HG02852 (cell line): ENCODE results near the gene KRT20.
"Not testable (repeated sequence)": the region's sequence is repeated elsewhere in the genome, so short reads cannot be mapped to it uniquely, and the experiment has no call there.

Experiments used
- ATAC-seq: cut with Tn5 transposase; IDR thresholded peaks from one replicate; pipeline ENCODE4 v1.9.1; 2021; ENCODE audit warnings: mild to moderate bottlenecking, moderate library complexity; ENCODE audit not compliant: unreplicated experiment

The KRT20 gene

DNA sequence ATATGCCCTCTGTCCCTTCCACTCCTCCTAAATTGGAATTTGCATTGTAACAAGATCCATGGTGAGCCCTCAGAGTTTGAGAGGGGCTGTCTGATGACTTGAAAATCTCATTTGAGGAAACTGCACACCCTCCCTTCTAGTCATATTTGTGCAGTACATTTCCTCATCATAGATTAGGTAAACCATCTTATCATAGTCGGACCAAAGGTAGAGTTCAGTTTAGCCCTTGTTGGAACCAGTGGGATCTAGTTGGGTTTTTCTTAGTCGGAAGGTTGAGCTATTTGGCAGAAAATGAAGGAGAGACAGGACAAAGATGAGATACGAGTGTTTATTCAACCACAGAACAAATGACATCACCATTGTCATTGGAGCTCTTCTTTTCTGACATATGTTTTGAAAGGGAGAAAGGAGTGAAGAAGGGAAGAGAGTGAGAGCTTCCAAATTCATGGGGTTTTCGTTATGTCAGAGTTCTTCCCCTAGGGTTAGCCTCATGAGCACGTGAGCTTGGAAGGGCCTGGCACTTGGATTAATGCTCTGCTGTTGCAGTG is 15.8 kb upstream of the KRT20 start:
- ATAC-seq = no peak

DNA sequence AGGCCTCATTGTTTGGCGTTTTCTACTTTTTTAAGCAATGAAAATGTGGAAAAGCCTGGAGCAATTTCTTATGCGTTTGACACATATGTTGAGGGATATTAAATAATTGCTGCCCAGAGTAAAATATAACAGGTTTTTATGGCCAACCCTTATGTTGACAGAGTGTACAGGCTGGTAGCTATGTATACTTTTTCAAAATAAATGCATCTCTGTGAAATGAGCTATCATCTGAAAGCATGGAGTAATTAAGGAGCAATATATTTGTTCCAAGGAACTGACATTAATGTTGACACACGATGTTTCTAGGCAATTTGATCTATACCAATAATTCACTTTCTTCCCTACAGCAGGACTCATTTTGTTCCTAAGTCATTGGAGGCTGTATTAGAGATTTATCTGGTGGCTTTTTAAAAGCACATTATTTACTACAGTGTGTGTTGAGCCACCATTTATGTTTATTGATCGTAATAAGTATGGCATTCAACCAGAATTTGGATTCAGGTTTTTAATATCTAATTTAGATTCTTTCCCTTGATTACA is 11.9 kb upstream of the KRT20 start:
- ATAC-seq = no peak

DNA sequence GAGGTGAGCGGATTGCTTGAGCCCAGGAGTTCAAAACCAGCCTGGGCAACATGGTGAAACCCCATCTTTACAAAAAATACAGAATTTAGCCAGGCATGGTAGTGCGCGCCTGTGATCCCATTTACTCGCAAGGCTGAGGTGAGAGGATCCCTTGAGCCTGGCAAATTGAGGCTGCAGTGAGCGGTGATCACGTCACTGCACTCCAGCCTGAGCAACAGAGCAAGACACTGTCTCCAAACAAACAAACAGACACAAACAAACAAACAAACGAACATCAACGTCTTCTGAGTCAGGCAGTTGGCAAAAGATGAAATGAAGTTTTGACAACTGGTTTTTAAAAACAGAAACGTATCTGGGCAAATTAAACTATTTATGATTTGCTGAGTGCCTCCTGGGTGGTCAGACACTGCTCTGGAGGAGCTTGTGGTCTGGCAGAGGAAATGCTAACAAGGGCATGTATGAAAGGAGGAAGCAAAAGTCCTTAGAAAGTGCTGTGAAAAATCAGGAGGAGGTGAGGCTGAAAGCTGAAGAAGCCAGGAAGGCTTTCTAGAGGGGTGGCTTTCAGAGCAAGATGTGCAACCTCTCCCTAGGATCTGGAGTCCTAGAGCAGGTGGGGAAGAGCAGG is 10.2 kb upstream of the KRT20 start:
- ATAC-seq = no peak

DNA sequence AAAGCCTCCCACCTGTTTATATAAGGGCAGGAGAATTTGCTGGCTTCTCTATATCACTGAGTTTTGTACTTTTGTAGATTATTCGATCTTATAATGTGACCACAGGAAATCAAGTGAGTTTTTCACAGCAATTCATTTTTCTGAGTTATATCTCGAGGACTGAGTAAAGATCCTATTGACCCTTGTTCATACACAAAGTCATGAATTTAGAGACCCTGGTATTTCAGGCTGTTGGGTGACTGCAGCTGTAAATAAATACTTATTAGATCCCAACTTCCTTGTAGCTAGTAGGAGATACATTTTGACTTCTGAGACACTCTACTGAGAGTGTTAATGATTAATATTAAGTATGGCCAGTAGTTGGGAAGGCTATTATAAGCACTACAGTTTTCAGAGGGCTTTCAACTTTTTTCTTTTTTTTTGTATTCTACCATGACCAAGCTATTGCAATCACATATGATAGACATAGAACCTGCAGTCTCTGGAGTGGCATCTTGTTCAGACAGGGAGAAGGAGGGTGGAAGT is 3.2 kb upstream of the KRT20 start:
- no peak for ATAC-seq

DNA sequence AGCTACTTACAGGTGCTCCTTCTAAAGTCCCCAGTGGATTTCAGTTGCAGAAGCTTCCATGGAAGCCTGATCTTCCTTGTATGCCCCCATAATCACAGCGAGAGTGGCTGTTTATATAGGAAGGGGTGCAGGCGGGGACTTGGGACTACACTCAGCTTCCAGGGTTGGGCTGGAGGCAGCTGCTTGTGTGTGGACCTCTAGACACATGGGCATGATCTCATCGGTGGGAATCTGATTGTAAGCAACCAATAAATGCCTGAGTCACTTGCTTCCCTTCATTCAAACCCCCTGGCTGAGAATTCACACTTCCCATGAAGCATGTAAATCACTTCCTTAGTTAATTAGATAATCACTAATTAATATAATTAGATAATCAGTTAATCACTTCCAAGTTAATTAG is 1.0 kb upstream of the KRT20 start:
- no peak for ATAC-seq

DNA sequence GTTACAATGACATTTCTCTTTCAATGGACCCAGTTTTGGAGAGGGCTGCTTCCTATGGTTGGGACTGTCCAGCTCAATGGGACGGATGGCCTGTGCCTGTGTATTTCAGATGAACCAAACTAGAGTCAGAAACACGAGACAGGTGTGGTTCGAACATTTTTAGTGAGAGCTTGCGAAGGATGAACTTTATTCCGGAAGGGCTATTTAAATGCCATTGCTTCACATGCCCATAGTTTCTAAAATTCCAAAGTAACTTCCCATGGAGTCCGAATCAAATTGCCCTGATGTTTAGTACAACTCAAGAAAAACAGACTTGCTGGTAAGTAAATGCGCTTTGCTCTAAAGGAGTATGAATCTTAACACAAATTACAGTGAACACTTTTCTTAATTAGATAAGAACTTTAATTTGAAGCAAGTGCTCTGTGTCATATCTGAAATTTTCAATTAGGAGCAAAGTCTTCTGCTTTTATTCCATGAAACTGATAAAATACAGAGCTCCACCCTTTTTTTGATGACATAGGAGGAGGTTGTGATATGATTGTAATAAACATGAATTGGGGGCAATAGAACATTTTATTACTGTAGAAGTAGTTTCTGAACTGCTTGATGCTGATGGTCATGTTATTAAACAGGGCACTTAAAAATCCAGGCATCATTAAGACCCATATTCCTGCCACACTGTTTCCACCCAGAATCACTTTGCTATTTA is 1.3 kb downstream of the KRT20 start:
- ATAC-seq = no peak

DNA sequence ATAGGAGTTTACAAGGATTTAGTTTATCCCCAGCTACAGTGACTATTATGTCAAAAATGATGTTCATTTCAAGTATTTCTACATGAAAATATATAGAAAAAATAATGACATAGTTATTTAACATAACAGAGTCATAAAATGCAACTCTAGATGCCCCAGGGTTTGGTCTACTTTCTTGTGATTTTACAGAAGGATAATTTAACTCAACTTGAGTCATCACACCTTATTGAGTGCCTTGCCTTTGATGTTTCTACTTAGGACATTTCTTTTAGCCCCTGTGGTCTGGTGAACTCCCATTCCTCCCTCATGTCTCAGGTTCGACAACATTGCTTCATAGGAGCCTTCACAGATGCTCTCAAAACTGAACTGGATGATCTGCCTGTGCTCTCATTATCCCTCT is 2.0 kb downstream of the KRT20 start:
- ATAC-seq = no peak

DNA sequence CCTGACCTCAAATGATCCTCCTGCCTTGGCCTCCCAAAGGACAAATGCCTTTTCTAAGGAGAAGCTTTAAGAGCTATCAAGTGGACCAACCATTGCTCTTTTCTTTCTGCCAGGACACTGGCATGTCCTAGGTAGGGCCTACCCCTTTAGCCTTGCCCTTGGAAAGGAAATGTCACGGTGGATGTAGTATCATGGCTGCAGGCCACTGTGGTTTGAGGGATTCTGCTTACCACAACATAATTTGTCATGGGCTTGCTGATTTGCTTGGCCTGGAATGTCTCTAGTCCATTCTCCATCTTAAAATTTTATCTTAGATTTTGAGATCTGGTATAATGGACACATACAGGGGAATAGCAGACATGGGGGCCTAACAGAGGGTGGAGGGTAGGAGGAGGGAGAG is 6.0 kb downstream of the KRT20 start:
- no peak for ATAC-seq

DNA sequence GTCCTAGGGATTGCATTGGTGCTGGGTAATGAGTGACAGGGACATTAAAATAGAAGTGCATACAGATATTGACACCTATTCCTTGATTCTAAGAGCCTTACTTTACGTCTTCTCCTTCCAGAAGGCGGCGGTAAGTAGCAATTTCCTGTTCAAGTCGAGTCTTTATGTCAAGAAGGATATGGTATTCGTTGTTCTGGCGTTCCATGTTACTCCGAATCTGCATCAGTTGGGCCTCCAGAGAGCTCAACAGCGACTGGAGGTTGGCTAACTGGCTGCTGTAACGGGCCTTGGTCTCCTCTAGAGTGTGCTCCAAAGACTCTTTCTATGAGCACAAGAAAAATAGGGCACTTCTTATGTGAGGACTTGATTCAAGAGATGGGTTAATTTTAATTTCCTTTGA is 7.0 kb downstream of the KRT20 start:
- no peak for ATAC-seq

DNA sequence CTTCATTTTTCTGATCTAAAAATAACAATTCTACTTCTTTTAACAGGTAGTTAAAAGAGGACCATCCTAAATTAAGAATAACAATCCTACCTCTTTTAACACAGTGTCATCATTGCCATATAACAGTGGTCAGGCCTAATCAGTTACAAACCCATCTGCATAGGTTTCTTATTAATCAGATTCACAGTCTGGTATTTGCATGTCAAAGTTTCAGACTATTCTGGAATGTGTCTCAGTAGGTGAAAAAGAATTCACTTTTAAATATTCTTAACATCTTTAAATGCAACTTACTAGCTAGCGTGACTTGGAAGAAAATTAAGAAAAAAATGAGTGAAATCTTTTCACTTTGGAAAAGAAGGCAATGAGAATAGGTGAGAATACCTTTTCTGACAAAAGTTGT is 11.2 kb downstream of the KRT20 start:
- ATAC-seq = no peak

DNA sequence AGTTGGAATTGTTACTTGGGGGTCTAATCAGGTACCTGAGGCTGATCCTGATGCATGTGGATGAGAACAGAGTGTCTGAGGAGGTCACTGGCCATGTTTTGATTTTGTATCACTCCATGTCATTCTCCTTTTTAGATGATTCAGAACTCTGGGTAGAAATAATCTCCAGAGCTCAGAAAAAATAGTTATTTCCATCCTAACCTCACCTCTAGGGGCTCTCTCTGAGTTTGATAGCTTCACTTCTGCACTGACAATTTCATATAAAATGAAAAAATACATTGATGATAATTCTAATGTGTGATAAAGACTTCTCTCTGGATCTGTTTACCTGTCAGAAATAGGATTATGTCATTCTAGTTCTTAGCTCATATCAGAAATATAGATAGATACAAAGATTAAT is 11.8 kb downstream of the KRT20 start:
- no peak for ATAC-seq

DNA sequence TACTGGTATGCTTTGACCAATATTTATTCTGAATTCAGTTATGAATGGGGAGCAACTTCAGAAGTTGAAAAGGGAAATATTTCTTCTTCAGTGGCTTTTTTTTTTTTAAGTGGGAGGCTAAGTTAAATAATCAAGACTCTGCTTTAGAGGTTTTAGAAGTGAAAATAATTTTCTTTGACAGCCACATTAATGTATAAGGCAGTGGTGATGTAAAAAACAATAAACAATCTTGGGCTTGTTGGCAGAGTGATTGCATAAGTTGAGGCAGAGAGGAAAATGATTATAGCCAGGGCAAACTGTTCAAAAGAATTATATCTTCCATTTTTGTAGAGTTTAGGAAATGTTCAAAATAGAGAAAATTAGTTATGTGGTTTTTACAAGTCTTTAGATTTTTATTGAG is 12.6 kb downstream of the KRT20 start:
- no peak for ATAC-seq

DNA sequence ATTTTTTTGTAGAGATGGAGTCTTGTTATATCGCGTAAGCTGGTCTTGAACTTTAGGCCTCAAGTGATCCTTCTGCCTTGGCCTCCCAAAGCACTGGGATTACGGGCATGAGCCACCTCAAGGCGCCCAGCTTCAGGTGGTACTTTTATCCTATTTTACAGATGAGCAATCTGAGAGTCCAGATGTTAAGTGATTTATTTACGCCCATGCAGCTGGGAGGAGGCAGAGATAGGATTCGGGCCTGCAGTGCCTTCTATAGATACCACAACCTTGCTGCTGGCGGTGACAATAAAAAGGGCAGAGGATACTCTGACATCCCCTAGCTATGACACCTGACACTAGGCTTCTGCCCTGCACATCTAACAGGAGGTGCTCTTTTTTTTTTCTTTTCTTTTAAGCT is 13.7 kb downstream of the KRT20 start:
- no peak for ATAC-seq

DNA sequence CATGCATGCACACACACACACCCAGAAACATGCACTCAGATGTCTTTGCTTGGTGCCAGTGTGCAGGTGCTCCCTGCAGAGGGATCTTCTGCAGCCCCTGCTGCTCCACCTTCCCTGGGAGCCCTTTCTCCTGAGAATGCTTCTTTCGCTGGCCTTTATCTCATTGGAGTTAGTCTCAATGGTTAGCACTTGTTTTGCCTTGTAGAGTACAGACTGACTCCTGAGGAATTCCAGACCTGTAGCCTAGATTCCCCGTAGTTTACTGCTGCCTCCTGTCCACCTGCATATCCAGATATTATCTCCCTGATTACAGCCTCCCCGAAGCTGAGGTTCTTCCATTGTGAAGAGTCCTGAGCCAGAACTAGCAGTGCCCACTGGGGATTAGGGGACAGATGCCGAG is 14.9 kb downstream of the KRT20 start:
- no peak for ATAC-seq

DNA sequence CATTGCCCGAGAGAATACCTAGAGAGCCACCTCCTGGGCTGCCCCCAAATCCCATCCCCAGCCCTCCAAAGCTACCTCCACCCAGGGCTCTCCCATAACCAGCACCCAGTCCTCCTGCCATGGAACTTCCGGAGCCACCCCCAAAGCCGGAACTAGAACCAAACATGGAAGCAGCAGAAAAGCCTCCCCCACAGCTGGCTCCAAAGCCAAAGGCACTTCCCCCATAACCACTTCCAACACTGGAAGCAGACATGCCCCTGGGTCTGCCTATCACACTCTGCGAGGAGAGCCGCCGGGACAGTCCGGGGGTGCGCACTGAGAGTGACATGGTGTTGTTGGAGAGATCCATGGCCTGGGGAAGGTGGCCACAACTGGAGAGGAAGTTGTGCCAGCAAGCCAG is 18.2 kb downstream of the KRT20 start, which contains the start of gene KRT12:
Gene KRT12, minus strand, starts transcription at position 386 of the 400 bp plus-strand sequence. Its CDS starts 37 bp downstream, at position 349.
- no peak for ATAC-seq

DNA sequence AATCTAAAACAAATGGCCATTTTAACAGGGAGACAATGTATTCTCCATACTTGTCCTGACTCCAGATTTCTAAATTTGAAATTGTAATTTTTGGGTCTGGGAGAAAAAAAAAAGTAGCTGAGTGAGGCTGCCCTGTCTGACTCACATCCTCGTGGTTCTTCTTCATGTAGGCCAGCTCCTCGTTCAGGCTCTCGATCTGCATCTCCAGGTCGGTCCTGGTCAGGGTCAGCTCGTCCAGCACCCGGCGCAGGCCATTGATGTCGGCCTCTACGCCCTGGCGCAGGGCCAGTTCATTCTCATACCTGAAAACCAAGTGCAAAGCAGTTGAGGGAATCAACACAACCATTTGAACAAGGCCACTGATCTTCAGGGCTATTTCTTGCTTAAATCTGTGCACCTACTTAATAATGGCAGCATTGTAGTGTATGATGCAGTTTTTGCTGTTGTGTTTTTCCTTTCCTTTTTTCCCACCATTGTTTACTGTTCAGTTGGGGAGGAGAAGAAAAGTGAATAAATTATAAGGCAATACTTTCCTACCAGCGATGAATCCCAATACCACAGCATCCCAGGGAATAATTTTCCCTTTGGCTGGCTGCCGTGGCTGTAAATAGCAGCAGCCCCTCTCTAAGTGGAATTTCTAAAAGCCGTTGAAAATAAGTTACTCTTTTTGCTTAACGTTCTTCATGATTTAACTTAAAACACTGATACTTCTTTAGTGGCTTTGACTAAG is 20.2 kb downstream of the KRT20 start:
- no peak for ATAC-seq

DNA sequence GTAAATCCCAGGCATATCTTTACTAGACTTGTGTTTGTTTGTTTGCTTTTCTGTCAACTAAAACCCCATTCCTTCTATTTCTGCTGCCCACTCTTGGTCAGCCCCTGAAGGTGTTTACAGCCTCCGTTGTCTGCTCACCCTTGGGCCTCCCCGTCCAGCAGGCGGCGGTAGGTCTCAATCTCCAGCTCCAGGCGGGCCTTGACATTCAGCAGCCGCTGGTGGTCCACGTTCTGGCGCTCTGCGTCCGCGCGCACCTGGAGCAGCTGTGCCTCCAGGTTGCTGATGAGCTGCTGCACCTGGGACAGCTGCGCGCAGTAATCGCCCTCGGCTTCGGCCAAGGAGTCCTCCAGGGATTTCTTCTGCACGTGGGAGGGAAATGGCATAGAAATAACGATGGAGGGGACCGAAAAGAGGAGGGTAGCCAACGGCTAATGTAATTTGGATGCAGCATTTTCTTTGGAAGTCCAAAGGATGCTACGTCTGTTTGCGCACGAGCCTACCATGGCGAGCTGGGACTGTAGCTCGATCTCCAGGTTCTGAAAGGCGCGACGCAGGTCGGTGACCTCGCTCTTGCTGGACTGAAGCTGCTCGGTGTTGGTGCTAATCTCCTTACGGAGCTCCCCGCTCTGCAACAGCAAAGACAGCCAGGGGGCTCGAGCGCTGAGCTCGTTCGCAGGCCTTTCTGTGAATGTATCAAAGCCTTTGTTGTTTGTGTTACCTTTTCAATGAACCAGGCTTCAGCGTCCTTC is 21.9 kb downstream of the KRT20 start:
- ATAC-seq = no peak

DNA sequence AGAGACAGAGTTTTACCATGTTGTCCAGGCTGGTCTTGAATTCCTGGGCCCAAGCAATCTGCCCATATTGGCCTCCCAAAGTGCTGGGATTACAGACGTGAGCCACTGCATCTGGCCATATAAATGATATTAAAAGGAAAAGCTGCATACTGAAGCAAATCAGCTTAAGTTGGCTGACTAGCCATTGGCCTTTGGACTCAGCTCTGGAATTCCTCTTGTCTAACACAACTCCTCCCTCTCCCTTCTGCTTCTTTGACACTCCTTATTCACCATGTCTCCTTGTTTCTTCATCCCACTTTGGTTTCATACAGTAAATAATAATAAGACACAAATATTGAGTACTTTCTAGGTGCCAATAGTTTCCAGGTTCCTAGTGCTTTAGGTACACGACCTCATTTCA is 25.5 kb downstream of the KRT20 start:
- ATAC-seq = no peak

DNA sequence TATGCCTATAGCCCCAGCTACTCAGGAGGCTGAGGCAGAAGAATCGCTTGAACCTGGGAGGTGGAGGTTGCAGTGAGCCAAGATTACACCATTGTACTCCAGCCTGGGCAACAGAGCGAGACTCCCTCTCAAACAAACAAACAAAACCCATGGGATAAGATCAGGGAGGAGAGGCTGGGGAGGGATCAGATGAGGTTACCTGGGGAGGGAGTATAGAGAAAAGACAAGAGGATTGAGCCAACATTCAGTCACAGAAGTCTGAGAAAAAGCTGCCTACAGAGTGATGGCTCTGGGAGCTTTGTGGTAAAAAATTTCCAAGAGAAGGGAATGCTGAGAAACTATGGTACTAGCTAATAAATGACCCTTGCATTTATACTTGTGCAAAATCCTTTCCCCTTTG is 26.4 kb downstream of the KRT20 start:
- not testable (repeated sequence) for ATAC-seq

DNA sequence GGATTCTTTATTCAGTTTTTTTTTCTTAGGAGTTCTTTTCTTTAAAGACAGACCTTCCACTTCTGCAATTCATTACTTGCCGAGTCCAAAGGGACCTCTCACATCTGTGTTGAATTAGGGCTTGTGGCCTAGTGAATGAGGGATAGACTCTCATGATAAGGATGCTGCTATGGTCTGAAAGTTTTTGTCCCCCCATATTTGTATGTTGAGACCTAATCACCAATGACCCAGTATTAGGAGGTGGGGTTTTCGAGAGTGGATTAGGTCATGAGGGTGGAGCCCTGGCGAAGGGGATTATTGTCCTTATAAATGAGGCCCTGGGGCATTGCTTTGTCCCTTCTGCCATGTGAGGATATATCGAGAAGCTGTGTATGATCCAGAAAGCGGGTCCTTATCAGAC is 27.5 kb downstream of the KRT20 start:
- no peak for ATAC-seq
